Glutamatergic neuron (in vitro differentiated cells): ENCODE results near the gene PLA2G6. TPM values are rescaled to one million over a fixed set of nuclear protein-coding genes. Genes with fewer than 3 reads are reported as not detected.

Experiments used
- DNase-seq: peaks from one replicate; pipeline ENCODE4 v3.0.0; 2022
- H3K27ac Mint-ChIP-seq: one replicate; pipeline ENCODE4 v1.8.0; 2020; ENCODE audit warnings: mild to moderate bottlenecking, mixed read lengths, inconsistent platforms; ENCODE audit not compliant: unreplicated experiment
- H3K27me3 Mint-ChIP-seq: one replicate; pipeline ENCODE4 v1.8.0; 2020; ENCODE audit warnings: mild to moderate bottlenecking, moderate library complexity, mixed read lengths, inconsistent platforms; ENCODE audit not compliant: unreplicated experiment
- H3K36me3 Mint-ChIP-seq: one replicate; pipeline ENCODE4 v1.8.0; 2020; ENCODE audit warnings: mild to moderate bottlenecking, mixed read lengths, inconsistent platforms; ENCODE audit not compliant: unreplicated experiment
- H3K4me1 Mint-ChIP-seq: one replicate; pipeline ENCODE4 v1.8.0; 2020; ENCODE audit warnings: mild to moderate bottlenecking, low read depth, mixed read lengths, inconsistent platforms; ENCODE audit not compliant: unreplicated experiment
- H3K4me3 Mint-ChIP-seq: one replicate; pipeline ENCODE4 v1.8.0; 2020; ENCODE audit warnings: mild to moderate bottlenecking, mixed read lengths, inconsistent platforms; ENCODE audit not compliant: unreplicated experiment
- H3K9me3 Mint-ChIP-seq: one replicate; pipeline ENCODE4 v1.8.0; 2020; ENCODE audit warnings: mild to moderate bottlenecking, moderate library complexity, mixed read lengths, inconsistent platforms; ENCODE audit not compliant: unreplicated experiment
- total RNA-seq: library from RNA; stranded (reverse); fragmentation: NEBNext Ultra II Directional; extraction: Animal tissue kit (Norgen Biotek cat#: 25700); gene quantifications from one replicate; pipeline ENCODE4 v1.2.1, GENCODE V29; 2021; ENCODE audit not compliant: unreplicated experiment
- TF ChIP-seq, protein P1 (sequence below): fragments of 200-600 bp; sonication (generic); IDR thresholded peaks from one replicate; pipeline ENCODE4 v1.5.0; 2021; ENCODE audit not compliant: partially characterized antibody, unreplicated experiment

Gene PLA2G6
- total RNA-seq, 1 donor from 2014 or later, result 42.2 TPM

DNA sequence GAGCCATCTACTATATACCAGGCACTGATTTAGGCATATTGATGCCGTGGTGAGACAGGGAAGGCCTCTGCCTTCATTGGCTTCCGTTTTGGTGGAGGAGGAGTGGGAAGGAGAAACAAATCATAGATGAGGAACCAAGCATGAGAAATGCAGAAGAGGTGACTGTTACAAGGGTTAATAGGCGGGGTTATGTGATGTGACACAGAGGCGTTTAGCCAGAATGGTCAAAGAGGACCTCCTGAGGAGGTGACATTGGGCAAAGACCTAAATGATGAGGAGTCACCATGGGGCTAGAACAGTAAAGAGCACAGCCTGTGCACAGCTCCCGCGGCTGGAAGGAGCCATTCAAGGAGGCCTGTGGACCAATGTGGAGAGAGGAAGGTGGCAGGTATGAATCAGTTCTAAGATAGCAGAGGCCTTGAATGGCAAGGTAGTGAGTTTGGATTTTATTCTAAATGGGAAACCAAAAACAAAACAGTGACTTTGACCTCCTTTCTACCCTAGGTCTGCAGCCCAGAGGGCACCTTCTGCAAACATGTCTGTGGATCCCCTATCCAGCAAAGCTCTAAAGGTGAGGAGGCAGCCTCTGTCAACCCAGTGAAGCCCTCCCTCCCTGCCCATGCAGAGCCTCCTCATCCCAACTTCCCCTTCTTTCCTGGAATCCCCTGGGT lies 31.8 kb upstream of the PLA2G6 start:
- peaks cover 15% of the 10 kb centered on the region for H3K9me3 Mint-ChIP-seq
- peaks cover 4% of the 10 kb centered on the region for H3K36me3 Mint-ChIP-seq
- DNase-seq, result no peak
- no peak overlapping the region for H3K27ac Mint-ChIP-seq
- H3K4me1 Mint-ChIP-seq, result peaks cover 15% of the 10 kb centered on the region
- H3K27me3 Mint-ChIP-seq, result peaks cover 10% of the 10 kb centered on the region
- TF ChIP-seq, protein P1, sequence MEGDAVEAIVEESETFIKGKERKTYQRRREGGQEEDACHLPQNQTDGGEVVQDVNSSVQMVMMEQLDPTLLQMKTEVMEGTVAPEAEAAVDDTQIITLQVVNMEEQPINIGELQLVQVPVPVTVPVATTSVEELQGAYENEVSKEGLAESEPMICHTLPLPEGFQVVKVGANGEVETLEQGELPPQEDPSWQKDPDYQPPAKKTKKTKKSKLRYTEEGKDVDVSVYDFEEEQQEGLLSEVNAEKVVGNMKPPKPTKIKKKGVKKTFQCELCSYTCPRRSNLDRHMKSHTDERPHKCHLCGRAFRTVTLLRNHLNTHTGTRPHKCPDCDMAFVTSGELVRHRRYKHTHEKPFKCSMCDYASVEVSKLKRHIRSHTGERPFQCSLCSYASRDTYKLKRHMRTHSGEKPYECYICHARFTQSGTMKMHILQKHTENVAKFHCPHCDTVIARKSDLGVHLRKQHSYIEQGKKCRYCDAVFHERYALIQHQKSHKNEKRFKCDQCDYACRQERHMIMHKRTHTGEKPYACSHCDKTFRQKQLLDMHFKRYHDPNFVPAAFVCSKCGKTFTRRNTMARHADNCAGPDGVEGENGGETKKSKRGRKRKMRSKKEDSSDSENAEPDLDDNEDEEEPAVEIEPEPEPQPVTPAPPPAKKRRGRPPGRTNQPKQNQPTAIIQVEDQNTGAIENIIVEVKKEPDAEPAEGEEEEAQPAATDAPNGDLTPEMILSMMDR, result no peak
- peak overlapping the region; percentile 75 for H3K4me3 Mint-ChIP-seq

DNA sequence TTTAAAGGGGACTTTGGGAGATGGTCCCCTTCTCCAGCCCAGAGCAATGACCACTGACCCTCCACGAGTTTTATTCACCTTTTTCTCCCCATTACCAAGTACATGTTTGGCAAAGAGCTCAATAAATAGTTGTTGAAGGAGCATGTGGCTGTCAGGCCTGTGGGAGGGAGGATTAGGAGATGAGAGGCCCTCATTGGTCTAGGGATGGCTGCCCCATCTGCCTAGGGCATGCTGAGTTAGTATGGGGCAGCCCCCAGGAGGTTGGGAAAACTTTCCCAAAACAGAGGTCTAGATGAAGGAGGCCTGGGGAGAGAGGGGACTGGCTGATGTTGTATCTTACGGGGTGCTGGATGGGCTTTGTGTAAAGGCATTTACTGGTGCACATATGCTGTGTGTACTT lies 30.8 kb upstream of the PLA2G6 start:
- Mint-ChIP-seq H3K36me3 (peaks cover 4% of the 10 kb centered on the region), H3K27me3 (peaks cover 10% of the 10 kb centered on the region), H3K9me3 (peaks cover 15% of the 10 kb centered on the region), H3K27ac (no peak overlapping the region), H3K4me3 (peak overlapping the region; percentile 38), H3K4me1 (peaks cover 9% of the 10 kb centered on the region)
- TF ChIP-seq, protein P1, result no peak
- DNase-seq, result no peak

DNA sequence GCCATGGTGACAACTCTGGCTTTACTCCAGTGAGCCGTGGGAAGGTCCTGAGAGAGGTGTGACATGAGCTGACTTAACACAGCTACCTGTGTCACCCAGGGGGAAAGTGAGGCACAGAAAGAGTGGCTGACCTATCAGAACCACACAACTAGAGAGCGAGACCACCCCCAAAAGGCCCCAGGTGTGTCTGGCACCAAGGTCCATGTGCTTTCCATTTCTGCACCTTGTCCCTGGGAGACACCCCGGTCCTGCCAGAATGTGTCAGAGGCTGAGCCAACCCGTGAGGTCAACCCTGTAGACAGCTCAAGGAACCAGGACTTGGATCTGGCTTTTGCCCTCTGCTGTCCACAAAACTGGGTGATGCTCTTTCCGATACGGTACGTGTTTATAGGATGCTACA lies 29.9 kb upstream of the PLA2G6 start:
- no peak for DNase-seq
- Mint-ChIP-seq H3K4me1 (peaks cover 9% of the 10 kb centered on the region), H3K36me3 (peaks cover 4% of the 10 kb centered on the region), H3K4me3 (no peak overlapping the region), H3K27me3 (peaks cover 10% of the 10 kb centered on the region), H3K27ac (no peak overlapping the region), H3K9me3 (peaks cover 14% of the 10 kb centered on the region)
- TF ChIP-seq, protein P1, result no peak

DNA sequence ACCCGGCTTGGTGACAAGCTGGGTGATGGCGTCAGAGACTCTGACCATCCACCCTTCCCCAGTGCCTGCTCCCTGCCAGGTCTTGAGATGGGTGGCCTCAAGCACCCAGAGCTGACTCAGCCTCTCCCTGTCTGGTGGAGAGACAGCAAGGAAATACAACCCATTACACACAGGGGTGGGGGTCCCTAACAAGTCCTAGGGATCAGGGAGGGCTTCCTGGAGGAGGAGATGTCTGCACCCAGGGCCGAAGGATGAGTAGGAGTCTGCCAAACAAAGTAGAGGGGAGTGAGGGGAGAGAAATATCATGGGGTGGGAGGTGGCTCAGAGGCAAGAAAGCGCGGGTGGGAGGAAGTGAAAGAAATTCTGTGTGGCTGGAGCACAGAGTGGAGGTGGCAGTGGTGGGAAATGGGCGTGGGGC lies 26.9 kb upstream of the PLA2G6 start:
- Mint-ChIP-seq H3K9me3 (peaks cover 5% of the 10 kb centered on the region), H3K4me1 (peaks cover 2% of the 10 kb centered on the region), H3K36me3 (no peaks in the 10 kb centered on the region), H3K27ac (no peak overlapping the region), H3K4me3 (no peak overlapping the region), H3K27me3 (peaks cover 8% of the 10 kb centered on the region)
- TF ChIP-seq, protein P1, result no peak
- no peak for DNase-seq

DNA sequence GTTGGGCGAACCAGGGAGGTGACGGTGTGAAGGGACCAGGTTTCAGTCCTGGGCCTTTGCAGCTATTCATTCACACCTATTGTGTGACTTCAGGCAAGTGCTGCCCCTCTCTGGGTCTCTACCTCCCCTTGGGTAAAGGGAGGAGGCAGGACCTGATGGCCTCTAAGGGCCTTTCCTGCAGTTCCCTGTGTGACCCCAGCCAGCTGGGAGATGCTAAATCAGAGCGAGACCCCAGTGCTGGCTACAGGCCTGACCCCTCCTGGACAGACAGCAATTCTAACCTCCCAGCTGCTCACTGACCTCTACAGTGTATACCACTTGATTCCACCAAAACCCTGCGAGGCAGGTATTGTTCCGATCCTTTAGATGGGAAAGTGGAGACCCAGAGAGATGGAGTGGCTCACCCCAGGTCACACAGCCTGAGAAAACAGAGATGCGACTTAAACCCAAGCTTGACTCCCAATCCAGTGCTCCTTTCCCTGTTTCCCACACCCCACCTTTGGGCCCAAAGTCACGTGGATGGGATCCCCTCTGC lies 26.3 kb upstream of the PLA2G6 start:
- TF ChIP-seq, protein P1, result no peak
- Mint-ChIP-seq H3K4me3 (no peak overlapping the region), H3K9me3 (no peaks in the 10 kb centered on the region), H3K4me1 (peaks cover 2% of the 10 kb centered on the region), H3K27ac (no peak overlapping the region), H3K27me3 (peaks cover 7% of the 10 kb centered on the region), H3K36me3 (no peaks in the 10 kb centered on the region)
- no peak for DNase-seq
